WI38 (cell line): ENCODE measurements around the gene USP36.

Experiments used
- H3K4me3 ChIP-seq: 2 replicates; pipeline ENCODE4 v1.5.1; 2011; ENCODE audit warnings: low read depth, mild to moderate bottlenecking, control low read depth, low read length
- TF ChIP-seq, protein P1 (sequence below): IDR thresholded peaks from 2 replicates; pipeline ENCODE4 v1.5.1; 2012; ENCODE audit warnings: low read depth, mild to moderate bottlenecking, control low read depth, low read length

The USP36 gene

DNA sequence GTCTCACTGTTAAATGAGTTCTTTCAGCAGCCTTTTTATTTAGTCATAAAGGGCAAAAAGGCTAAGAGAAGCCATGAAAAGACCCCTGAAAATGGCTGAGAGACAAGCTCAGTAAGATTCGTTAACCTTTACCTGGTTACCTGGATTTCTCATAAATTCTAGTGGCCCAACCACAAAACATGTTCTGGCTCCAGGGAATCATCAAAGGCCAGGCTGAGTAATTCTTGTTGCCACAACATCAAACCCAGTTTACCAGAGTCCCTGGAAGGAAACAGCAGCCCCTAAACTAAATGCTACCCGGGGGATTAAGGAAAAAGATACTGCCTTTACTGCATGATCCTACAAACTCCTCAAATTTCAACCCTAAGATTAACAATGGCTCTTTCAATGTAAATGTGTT, 74.4 kb downstream of the USP36 start:
- TF ChIP-seq, protein P1, sequence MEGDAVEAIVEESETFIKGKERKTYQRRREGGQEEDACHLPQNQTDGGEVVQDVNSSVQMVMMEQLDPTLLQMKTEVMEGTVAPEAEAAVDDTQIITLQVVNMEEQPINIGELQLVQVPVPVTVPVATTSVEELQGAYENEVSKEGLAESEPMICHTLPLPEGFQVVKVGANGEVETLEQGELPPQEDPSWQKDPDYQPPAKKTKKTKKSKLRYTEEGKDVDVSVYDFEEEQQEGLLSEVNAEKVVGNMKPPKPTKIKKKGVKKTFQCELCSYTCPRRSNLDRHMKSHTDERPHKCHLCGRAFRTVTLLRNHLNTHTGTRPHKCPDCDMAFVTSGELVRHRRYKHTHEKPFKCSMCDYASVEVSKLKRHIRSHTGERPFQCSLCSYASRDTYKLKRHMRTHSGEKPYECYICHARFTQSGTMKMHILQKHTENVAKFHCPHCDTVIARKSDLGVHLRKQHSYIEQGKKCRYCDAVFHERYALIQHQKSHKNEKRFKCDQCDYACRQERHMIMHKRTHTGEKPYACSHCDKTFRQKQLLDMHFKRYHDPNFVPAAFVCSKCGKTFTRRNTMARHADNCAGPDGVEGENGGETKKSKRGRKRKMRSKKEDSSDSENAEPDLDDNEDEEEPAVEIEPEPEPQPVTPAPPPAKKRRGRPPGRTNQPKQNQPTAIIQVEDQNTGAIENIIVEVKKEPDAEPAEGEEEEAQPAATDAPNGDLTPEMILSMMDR: no peak
- H3K4me3 ChIP-seq: no peak overlapping the region

DNA sequence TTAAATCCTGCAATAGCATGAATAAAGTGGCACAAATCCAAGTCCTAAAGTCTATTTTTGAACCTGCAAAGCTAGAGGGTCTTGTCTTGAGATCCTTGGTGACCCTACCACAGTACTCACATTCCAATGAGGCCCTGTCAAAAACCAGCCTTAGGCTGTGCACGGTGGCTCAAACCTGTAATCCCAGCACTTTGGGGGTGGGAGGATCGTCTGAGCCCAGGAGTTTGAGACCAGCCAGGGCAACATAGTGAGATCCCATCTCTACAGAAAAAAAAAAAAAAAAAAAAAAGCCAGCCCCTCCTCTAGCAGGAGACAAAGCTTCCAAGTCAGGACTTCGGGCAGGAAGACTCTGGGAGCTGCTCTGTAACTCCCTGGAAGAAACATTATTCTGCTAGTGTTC, 74.8 kb downstream of the USP36 start:
- TF ChIP-seq, protein P1: no peak

DNA sequence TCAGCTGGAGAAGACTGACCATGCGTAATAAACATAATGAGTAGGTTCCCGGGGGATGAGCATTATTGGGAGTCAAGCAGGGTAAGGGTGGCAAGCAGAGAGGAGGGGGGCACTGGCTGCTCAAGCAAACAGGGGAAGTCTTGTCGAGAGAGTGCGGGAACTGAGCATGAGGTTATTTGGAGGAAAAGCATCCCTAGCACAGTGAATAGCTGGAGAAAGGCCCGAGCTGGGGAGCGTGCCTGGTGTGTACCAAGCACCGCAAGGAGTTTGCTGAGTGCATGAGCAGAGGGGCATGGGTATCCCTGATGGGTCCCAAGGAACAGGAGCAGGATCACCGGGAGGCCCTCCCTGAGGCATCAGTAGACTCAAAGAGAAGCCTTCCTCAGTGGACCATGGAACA, 75.7 kb downstream of the USP36 start:
- TF ChIP-seq, protein P1: no peak
- no peak overlapping the region for H3K4me3 ChIP-seq

More for the DNA sequence above, 74.8 kb downstream of the USP36 start:
- H3K4me3 ChIP-seq: no peak overlapping the region

DNA sequence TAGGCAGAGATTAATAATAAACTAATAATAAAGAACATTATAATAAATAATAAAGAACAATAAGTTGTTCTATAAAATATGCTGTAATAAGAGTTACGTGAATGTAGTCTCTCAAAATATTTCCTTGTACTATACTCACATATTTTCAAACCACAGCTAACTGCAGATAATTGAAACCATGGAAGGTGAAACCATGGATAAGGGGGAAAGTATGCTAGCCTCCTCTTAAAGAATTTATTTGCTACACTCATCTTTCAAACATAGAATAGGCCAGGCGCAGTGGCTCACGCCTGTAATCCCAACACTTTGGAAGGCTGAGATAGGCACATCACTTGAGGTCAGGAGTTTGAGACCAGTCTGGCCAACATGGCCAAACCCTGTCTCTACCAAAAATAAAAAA, 77.1 kb downstream of the USP36 start:
- TF ChIP-seq, protein P1: no peak
- H3K4me3 ChIP-seq: no peak overlapping the region

DNA sequence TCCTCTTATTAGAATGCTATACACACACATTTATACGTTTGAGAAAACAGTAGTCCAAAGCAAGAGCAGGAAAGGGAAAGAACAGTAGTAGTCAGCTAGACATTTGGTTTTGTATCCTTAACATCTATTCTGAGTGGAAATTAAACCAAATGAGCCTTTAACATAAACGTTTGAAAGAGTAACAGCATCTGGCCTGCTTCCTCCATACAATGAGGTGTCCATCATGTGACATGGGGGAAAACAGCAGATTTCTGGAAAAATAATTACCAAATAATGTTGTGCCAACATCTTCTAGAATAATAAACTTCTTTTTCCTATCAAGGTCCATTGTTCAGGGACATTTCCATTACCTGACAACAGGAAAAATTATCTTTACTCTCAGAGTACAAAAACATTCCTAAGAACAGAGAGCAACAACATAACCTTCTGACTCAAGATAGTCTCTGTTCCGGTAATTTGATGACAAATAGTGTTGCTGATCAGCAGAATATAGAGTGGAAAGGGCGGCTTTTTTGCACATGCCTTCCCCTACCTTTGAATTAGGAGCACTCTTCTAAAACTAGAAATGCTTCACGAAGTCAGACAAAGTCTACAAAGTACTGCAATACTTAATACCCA, 78.7 kb downstream of the USP36 start:
- TF ChIP-seq, protein P1: no peak
- no peak overlapping the region for H3K4me3 ChIP-seq

DNA sequence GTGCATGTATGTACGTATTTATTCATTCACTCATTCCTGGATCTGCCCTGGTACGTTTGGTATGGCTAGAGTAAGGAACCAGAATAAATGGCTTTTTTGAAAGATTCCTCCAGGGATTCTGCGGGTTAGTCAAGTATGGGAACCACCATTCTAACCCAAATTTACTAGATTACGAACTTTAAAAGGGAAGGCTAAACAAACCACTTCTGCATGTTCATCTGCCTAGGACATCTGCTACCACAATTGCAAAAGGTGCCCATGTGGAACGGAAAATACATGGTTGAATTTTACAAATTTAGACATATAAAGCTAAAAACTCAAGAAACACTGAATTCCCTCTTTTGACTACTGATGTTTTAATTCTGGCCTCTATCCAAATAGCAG, 80.7 kb downstream of the USP36 start:
- TF ChIP-seq, protein P1: no peak
- H3K4me3 ChIP-seq: no peak overlapping the region

DNA sequence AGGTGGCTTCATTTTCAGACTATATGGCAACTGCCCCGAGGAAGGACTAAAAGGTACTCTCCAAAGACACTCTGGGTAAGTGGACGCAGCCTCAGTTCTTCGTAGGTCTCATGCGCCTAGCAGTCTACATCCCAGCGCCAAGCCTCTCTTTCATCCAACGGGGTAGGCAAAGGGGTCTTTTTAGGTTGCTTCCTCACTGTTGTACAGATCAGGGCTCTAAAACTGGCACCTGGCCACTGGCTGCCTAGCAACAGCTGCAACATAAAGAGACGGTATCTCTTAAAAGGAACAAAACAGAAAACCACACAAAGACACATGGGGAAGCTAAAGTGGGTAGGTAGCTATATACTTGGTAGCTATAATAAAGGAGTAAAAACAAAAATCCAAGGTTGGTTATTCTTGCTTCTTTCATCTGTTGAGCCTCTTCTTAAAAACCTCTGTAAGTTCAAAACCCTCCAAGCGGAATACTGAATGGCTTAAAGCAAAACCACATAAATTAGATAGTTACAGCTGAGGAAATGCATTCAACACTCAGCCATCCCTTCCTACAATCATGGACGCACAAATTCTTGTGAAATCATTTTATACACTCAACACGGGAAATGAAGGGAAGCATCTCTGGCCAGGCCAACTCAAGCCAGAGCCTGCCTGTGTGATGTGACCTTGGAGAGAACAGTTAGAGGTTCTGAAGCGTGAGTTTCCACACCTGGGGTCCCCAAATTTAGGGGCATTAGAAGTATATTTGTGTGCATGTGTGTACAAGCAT, 81.2 kb downstream of the USP36 start:
- TF ChIP-seq, protein P1: no peak
- H3K4me3 ChIP-seq: no peak overlapping the region
